ENCODE data around the gene ITPR2. TPM values are rescaled to one million over a fixed set of nuclear protein-coding genes. Genes with fewer than 3 reads are reported as not detected.

The ITPR2 gene
- total and polyA plus RNA-seq, 2 of the 8 experiments (the other 6 are each of a cell fraction or from before 2014, with no cell fraction given), result 4.1 to 48.3 TPM

- no peak for TF ChIP-seq CHD7 (IDR thresholded peaks at IDR 0.05; ENCODE audit: insufficient replicate concordance, low read length)
Measured at GRCh38 chr12:26369588-26369987, 463.4 kb downstream of the ITPR2 start (continued).
